Ovary (tissue), 3 donors: Measurements from ENCODE around the gene ATP5F1E.

Experiments used
- EP300 ChIP-seq: sonication (generic); formaldehyde crosslinking; IDR thresholded peaks from one replicate; pipeline ENCODE4 v1.6.1; 2017; ENCODE audit warnings: antibody characterized with exemption
- TF ChIP-seq, protein P1 (sequence below), 3 donors: fragments of 450-650 bp in 2 of 3; fragments of 200-600 bp in 1 of 3; IDR thresholded peaks; one replicate each; pipeline versions ENCODE4 v1.5.1 to v1.8.0; 2016 to 2022; ENCODE audit warnings: antibody characterized with exemption in 3 of 3, mild to moderate bottlenecking in 1 of 3
- donor health status: DM: no; HTN: no; CAD: no.

GRCh38 chr20:58988565-58988882, 43.6 kb downstream of the ATP5F1E start:
- TF ChIP-seq EP300 = no peak
- TF ChIP-seq, protein P1, sequence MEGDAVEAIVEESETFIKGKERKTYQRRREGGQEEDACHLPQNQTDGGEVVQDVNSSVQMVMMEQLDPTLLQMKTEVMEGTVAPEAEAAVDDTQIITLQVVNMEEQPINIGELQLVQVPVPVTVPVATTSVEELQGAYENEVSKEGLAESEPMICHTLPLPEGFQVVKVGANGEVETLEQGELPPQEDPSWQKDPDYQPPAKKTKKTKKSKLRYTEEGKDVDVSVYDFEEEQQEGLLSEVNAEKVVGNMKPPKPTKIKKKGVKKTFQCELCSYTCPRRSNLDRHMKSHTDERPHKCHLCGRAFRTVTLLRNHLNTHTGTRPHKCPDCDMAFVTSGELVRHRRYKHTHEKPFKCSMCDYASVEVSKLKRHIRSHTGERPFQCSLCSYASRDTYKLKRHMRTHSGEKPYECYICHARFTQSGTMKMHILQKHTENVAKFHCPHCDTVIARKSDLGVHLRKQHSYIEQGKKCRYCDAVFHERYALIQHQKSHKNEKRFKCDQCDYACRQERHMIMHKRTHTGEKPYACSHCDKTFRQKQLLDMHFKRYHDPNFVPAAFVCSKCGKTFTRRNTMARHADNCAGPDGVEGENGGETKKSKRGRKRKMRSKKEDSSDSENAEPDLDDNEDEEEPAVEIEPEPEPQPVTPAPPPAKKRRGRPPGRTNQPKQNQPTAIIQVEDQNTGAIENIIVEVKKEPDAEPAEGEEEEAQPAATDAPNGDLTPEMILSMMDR (IDR thresholded peaks at IDR 0.05) = no peak
